GM18499 (cell line): ENCODE data around the gene ASCL2.
"Not testable (repeated sequence)": the region's sequence is repeated elsewhere in the genome, so short reads cannot be mapped to it uniquely, and the experiment has no call there.

Source experiments
- ATAC-seq: cut with Tn5 transposase; IDR thresholded peaks from one replicate; pipeline ENCODE4 v1.9.1; 2021; ENCODE audit warnings: moderate number of reproducible peaks; ENCODE audit not compliant: insufficient read depth, unreplicated experiment

ASCL2 gene

GRCh38 chr11:2298795-2299761 lies 28.7 kb upstream of the ASCL2 start:
- ATAC-seq: no peak

- ATAC-seq: no peak
Measured at GRCh38 chr11:2298131-2298794, 27.9 kb upstream of the ASCL2 start.

- ATAC-seq: no peak
Measured at GRCh38 chr11:2297623-2298030, 27.2 kb upstream of the ASCL2 start.

- ATAC-seq: no peak
Measured at GRCh38 chr11:2296913-2297622, 26.7 kb upstream of the ASCL2 start.

- no peak for ATAC-seq
Measured at GRCh38 chr11:2295971-2296912, 25.9 kb upstream of the ASCL2 start.

GRCh38 chr11:2294926-2295290 lies 24.5 kb upstream of the ASCL2 start:
- no peak for ATAC-seq

- no peak for ATAC-seq
Measured at GRCh38 chr11:2293984-2294925, 23.9 kb upstream of the ASCL2 start.

GRCh38 chr11:2293531-2293971 lies 23.2 kb upstream of the ASCL2 start:
- no peak for ATAC-seq

GRCh38 chr11:2290351-2290841 lies 20.0 kb upstream of the ASCL2 start:
- no peak for ATAC-seq

- no peak for ATAC-seq
Measured at GRCh38 chr11:2289859-2290258, 19.5 kb upstream of the ASCL2 start.

- no peak for ATAC-seq
Measured at GRCh38 chr11:2289350-2289749, 19.0 kb upstream of the ASCL2 start.

GRCh38 chr11:2287091-2287490 lies 16.7 kb upstream of the ASCL2 start:
- ATAC-seq: no peak

GRCh38 chr11:2286350-2286749 lies 16.0 kb upstream of the ASCL2 start:
- not testable (repeated sequence) for ATAC-seq

- no peak for ATAC-seq
Measured at GRCh38 chr11:2280208-2280607, 9.8 kb upstream of the ASCL2 start.

GRCh38 chr11:2277933-2278523 lies 7.6 kb upstream of the ASCL2 start:
- ATAC-seq: no peak

- no peak for ATAC-seq
Measured at GRCh38 chr11:2277008-2277346, 6.6 kb upstream of the ASCL2 start.

- no peak for ATAC-seq
Measured at GRCh38 chr11:2276280-2277007, 6.1 kb upstream of the ASCL2 start.
